ENCODE data around the gene ETF1. TPM values are rescaled to one million over a fixed set of nuclear protein-coding genes. Genes with fewer than 3 reads are reported as not detected.

ETF1 gene
- total and polyA plus RNA-seq, 9 of the 15 experiments (the other 6 are each of a cell fraction or from before 2014, with no cell fraction given) = 53.7 to 209 (median 164) TPM

DNA sequence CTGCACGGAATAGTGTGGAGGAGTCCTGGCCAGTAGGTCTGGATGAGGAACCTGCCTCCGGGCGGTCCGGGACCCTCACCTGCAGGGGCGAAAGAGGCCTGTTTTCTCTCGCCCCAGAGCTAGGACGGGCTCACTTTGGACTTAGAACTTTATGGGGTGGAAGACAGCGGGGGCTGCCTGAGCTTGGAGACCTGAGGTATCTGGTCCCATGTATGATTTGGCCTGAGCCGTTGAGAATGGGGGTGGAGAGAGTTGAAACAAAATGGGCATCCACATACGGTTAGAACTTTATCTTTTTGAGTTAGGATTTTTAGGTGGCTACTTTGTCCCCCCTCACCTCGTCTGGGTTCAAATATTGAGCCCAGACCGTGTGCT lies 681 bp upstream of the ETF1 start:
- Histone ChIP-seq H2AFZ (ENCODE audit: low read depth, low read length) (peak overlapping the region; percentile 78), H3K4me2 (ENCODE audit: insufficient read depth, low read length) (peak overlapping the region; percentile 90), H3K27ac (ENCODE audit: extremely low read depth, low read depth, low read length) (peak overlapping the region; percentile 97), H3K36me3 (ENCODE audit: control insufficient read depth, insufficient read depth, low read length) (peaks cover 61% of the 10 kb centered on the region), H3K4me3 (peak overlapping the region; percentile 97), H3K79me2 (ENCODE audit: control insufficient read depth, insufficient read depth, low read length) (peaks cover 98% of the 10 kb centered on the region), H3K4me1 (replicated peaks in 1 of 2; ENCODE audit: control insufficient read depth in 2 of 2, insufficient read depth in 2 of 2, low read length in 2 of 2) (peaks cover 7 to 31% of the 10 kb centered on the region in 2 experiments; a peak in 4 of 5 replicates), H3K27me3 (ENCODE audit: control insufficient read depth in 2 of 2, insufficient read depth in 2 of 2, low read length in 2 of 2) (no peaks in the 10 kb centered on the region), H3K9me1 (ENCODE audit: control insufficient read depth, insufficient read depth, low read length) (no peaks in the 10 kb centered on the region), H3K9ac (ENCODE audit: insufficient read depth in 1 of 2, low read depth in 2 of 2, low read length in 2 of 2) (peak overlapping the region; percentile 97 to 100), H4K20me1 (replicated peaks; ENCODE audit: control insufficient read depth, insufficient read depth, low read length) (peaks cover 25% of the 10 kb centered on the region), H3K9me3 (replicated peaks; ENCODE audit: control insufficient read depth, insufficient read depth, low read depth, low read length) (no peaks in the 10 kb centered on the region)
- no peak for FAIRE-seq
- DNase-seq (ENCODE audit: extremely low read depth in 1 of 4, low spot score in 3 of 4) = peak in 1 of 4 experiments; percentile 55
- in situ Hi-C loops (cut with MboI) (no loop called here), intact Hi-C loops (cut with micrococcal nuclease) (loop anchor here (1.0 kb wide), 1 partner anchor 79 kb away; no protein-coding TSS in a partner anchor)
- ChIA-PET POLR2A (interaction anchor here (0.6 to 6.7 kb wide), 38 partner anchors 9 to 727 kb away, joined by 3 to 64 read pairs (median 6); partner anchors contain the start of genes CDC25C, EGR1, FAM53C and HSPA9), CTCF (ENCODE audit: low intra/inter-chr PET ratio) (no interaction called here)
- TSS peak; percentile 82 for BruUV-seq (replicated peaks)
- under 1% methylated on average over 12 of the region's 12 CpGs for WGBS (ENCODE audit: insufficient coverage, low coverage, missing lambda C conversion rate)
- ATAC-seq = peak; percentile 62
- TF ChIP-seq SPI1 (IDR thresholded peaks at IDR 0.05; ENCODE audit: borderline replicate concordance, low read depth, low read length) (no peak), CREBBP (IDR thresholded peaks at IDR 0.05; ENCODE audit: low read depth, low read length) (no peak), PHB2 (IDR thresholded peaks at IDR 0.05; ENCODE audit: low read depth) (no peak), HNRNPUL1 (IDR thresholded peaks at IDR 0.05; ENCODE audit: low read length) (no peak), SMARCE1 (IDR thresholded peaks at IDR 0.05) (peak; percentile 53), NR1H2 (CRISPR knock-in tag; IDR thresholded peaks at IDR 0.05) (0 out of 2 replicates have a peak, but pooled peaks have one; percentile 22), CHD1 (IDR thresholded peaks at IDR 0.05; ENCODE audit: low read length) (peak; percentile 90), ZNF444 (CRISPR knock-in tag; IDR thresholded peaks at IDR 0.05) (no peak), MXI1 (IDR thresholded peaks at IDR 0.05; ENCODE audit: low read depth, low read length) (no peak), XRCC3 (IDR thresholded peaks at IDR 0.05) (no peak), RFX1 (IDR thresholded peaks at IDR 0.05) (no peak), ARID1B (IDR thresholded peaks at IDR 0.05) (peak; percentile 5; the same call in 1 of the 2 replicates), ZC3H4 (CRISPR knock-in tag; IDR thresholded peaks at IDR 0.05; ENCODE audit: borderline replicate concordance) (peak; percentile 80; the same call in 1 of the 2 replicates), PHTF2 (CRISPR knock-in tag; IDR thresholded peaks at IDR 0.05) (no peak), MAFF (IDR thresholded peaks at IDR 0.05; ENCODE audit: low read length) (no peak), FOXO4 (CRISPR knock-in tag; IDR thresholded peaks at IDR 0.05) (no peak), ZBTB7A (IDR thresholded peaks at IDR 0.05; ENCODE audit: borderline replicate concordance, control insufficient read depth, low read depth, low read length) (peak; percentile 58; the same call in 1 of the 2 replicates), TGIF2 (CRISPR knock-in tag; IDR thresholded peaks at IDR 0.05) (peak; percentile 69; the same call in 1 of the 2 replicates)
- TF ChIP-seq, protein P1, sequence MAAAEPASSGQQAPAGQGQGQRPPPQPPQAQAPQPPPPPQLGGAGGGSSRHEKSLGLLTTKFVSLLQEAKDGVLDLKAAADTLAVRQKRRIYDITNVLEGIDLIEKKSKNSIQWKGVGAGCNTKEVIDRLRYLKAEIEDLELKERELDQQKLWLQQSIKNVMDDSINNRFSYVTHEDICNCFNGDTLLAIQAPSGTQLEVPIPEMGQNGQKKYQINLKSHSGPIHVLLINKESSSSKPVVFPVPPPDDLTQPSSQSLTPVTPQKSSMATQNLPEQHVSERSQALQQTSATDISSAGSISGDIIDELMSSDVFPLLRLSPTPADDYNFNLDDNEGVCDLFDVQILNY (CRISPR knock-in tag; IDR thresholded peaks at IDR 0.05) = peak; percentile 11
- TF ChIP-seq, protein P2, sequence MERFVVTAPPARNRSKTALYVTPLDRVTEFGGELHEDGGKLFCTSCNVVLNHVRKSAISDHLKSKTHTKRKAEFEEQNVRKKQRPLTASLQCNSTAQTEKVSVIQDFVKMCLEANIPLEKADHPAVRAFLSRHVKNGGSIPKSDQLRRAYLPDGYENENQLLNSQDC (CRISPR knock-in tag; IDR thresholded peaks at IDR 0.05) = no peak
- TF ChIP-seq, protein P3, sequence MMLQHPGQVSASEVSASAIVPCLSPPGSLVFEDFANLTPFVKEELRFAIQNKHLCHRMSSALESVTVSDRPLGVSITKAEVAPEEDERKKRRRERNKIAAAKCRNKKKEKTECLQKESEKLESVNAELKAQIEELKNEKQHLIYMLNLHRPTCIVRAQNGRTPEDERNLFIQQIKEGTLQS (IDR thresholded peaks at IDR 0.05) = no peak
- TF ChIP-seq, protein P3 (CRISPR knock-in tag; conservative IDR thresholded peaks at IDR 0.05) = no peak
